Panc1 (cell line): Measurements from ENCODE around the gene KMT5B.

Experiments
- TCF7L2 ChIP-seq: IDR thresholded peaks from 2 replicates; pipeline ENCODE4 v1.6.1; 2011; ENCODE audit warnings: mild to moderate bottlenecking, low read depth, low read length, inconsistent platforms
- TF ChIP-seq, protein P1 (sequence below): fragments of 450-650 bp; IDR thresholded peaks from 2 replicates; pipeline ENCODE4 v1.5.1; 2017; ENCODE audit warnings: mild to moderate bottlenecking

DNA sequence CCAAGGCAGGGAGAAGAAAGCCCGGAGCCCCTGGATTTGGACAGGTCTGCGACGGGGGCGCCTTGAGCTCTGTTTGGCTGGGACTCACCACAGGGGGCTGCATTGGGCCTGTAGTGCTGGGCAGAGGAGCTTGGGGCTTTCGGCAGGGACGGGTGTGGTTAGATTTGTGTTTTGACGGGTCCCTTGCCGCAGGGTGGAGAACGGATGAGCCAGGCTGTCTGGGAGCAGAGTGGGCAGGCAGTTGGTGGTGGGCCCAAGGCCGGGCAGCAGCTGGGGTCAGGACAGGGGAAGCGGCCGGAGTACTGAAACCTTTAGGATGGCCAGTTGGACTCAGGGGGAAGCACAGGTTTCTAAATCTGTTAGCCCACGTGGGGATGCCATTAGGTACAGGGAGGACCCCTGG is 45.3 kb upstream of the KMT5B start:
- TF ChIP-seq, protein P1, sequence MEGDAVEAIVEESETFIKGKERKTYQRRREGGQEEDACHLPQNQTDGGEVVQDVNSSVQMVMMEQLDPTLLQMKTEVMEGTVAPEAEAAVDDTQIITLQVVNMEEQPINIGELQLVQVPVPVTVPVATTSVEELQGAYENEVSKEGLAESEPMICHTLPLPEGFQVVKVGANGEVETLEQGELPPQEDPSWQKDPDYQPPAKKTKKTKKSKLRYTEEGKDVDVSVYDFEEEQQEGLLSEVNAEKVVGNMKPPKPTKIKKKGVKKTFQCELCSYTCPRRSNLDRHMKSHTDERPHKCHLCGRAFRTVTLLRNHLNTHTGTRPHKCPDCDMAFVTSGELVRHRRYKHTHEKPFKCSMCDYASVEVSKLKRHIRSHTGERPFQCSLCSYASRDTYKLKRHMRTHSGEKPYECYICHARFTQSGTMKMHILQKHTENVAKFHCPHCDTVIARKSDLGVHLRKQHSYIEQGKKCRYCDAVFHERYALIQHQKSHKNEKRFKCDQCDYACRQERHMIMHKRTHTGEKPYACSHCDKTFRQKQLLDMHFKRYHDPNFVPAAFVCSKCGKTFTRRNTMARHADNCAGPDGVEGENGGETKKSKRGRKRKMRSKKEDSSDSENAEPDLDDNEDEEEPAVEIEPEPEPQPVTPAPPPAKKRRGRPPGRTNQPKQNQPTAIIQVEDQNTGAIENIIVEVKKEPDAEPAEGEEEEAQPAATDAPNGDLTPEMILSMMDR, result no peak
- no peak for TF ChIP-seq TCF7L2
